ENCODE measurements around the gene ST8SIA1. TPM values are rescaled to one million over a fixed set of nuclear protein-coding genes. Genes with fewer than 3 reads are reported as not detected.
A peak's percentile ranks its signal among the peaks of the same experiment; 100 is the strongest.

The ST8SIA1 gene
- total and polyA plus RNA-seq, 2 donors (not counting 1 experiment from before 2014, with no cell fraction given): 0.45 to 23.9 TPM

GRCh38 chr12:22242726-22243125, 91.8 kb downstream of the ST8SIA1 start:
- H3K9me3 ChIP-seq (ENCODE audit: control insufficient read depth, insufficient read depth, low read depth, low read length): no peaks in the 10 kb centered on the region
- no peak for TF ChIP-seq EZH2 (IDR thresholded peaks at IDR 0.05; ENCODE audit: low read length, missing control alignments)
- TF ChIP-seq CTCF (conservative IDR thresholded peaks at IDR 0.05 in 1 of 2, IDR thresholded peaks at IDR 0.05 in 1 of 2; ENCODE audit: low read depth in 1 of 2, low read length in 2 of 2): no peak
- H2AFZ ChIP-seq (ENCODE audit: low read length): no peak overlapping the region
- H4K20me1 ChIP-seq (ENCODE audit: control insufficient read depth, extremely low read depth, insufficient read depth, low read length): no peaks in the 10 kb centered on the region
- H3K79me2 ChIP-seq (ENCODE audit: control insufficient read depth, insufficient read depth, low read length): no peaks in the 10 kb centered on the region
- H3K36me3 ChIP-seq (ENCODE audit: control insufficient read depth, insufficient read depth, low read length): no peaks in the 10 kb centered on the region
- no peak overlapping the region for H3K27ac ChIP-seq (ENCODE audit: insufficient read depth, low read length)
- H3K27me3 ChIP-seq (ENCODE audit: control insufficient read depth, insufficient read depth, low read length): no peaks in the 10 kb centered on the region
- no peaks in the 10 kb centered on the region for H3K4me1 ChIP-seq (ENCODE audit: control insufficient read depth, extremely low read depth, insufficient read depth, low read length)
- H3K9ac ChIP-seq (ENCODE audit: insufficient read depth, low read length): no peak overlapping the region
- H3K4me3 ChIP-seq (replicated peaks in 1 of 4; ENCODE audit: control extremely low read depth in 1 of 4, insufficient read depth in 1 of 4, low read depth in 3 of 4, low read length in 4 of 4): no peak overlapping the region
- no peak overlapping the region for H3K4me2 ChIP-seq (ENCODE audit: extremely low read depth, insufficient read depth, low read length)
- no peak for DNase-seq (ENCODE audit: low read depth in 2 of 2)

GRCh38 chr12:22238211-22238610, 96.3 kb downstream of the ST8SIA1 start:
- H2AFZ ChIP-seq (ENCODE audit: low read length): no peak overlapping the region
- no peaks in the 10 kb centered on the region for H3K79me2 ChIP-seq (ENCODE audit: control insufficient read depth, insufficient read depth, low read length)
- no peaks in the 10 kb centered on the region for H4K20me1 ChIP-seq (ENCODE audit: control insufficient read depth, extremely low read depth, insufficient read depth, low read length)
- H3K9ac ChIP-seq (ENCODE audit: insufficient read depth, low read length): no peak overlapping the region
- no peak overlapping the region for H3K4me2 ChIP-seq (ENCODE audit: extremely low read depth, insufficient read depth, low read length)
- no peak for DNase-seq (ENCODE audit: low read depth in 2 of 2)
- no peak overlapping the region for H3K27ac ChIP-seq (ENCODE audit: insufficient read depth, low read length)
- H3K36me3 ChIP-seq (ENCODE audit: control insufficient read depth, insufficient read depth, low read length): no peaks in the 10 kb centered on the region
- TF ChIP-seq CTCF (conservative IDR thresholded peaks at IDR 0.05 in 1 of 2, IDR thresholded peaks at IDR 0.05 in 1 of 2; ENCODE audit: low read depth in 1 of 2, low read length in 2 of 2) (no peak), EZH2 (IDR thresholded peaks at IDR 0.05; ENCODE audit: low read length, missing control alignments) (no peak)
- no peaks in the 10 kb centered on the region for H3K27me3 ChIP-seq (ENCODE audit: control insufficient read depth, insufficient read depth, low read length)
- no peaks in the 10 kb centered on the region for H3K9me3 ChIP-seq (ENCODE audit: control insufficient read depth, insufficient read depth, low read depth, low read length)
- no peak overlapping the region for H3K4me3 ChIP-seq (replicated peaks in 1 of 4; ENCODE audit: control extremely low read depth in 1 of 4, insufficient read depth in 1 of 4, low read depth in 3 of 4, low read length in 4 of 4)
- no peaks in the 10 kb centered on the region for H3K4me1 ChIP-seq (ENCODE audit: control insufficient read depth, extremely low read depth, insufficient read depth, low read length)

GRCh38 chr12:22234561-22234960, 99.9 kb downstream of the ST8SIA1 start:
- peak; percentile 80 to 87 for DNase-seq (ENCODE audit: low read depth in 2 of 2)
- no peak overlapping the region for H2AFZ ChIP-seq (ENCODE audit: low read length)
- peaks cover 3% of the 10 kb centered on the region for H3K4me1 ChIP-seq (ENCODE audit: control insufficient read depth, extremely low read depth, insufficient read depth, low read length)
- TF ChIP-seq EZH2 (IDR thresholded peaks at IDR 0.05; ENCODE audit: low read length, missing control alignments) (no peak), CTCF (conservative IDR thresholded peaks at IDR 0.05 in 1 of 2, IDR thresholded peaks at IDR 0.05 in 1 of 2; ENCODE audit: low read depth in 1 of 2, low read length in 2 of 2) (no peak)
- H3K79me2 ChIP-seq (ENCODE audit: control insufficient read depth, insufficient read depth, low read length): no peaks in the 10 kb centered on the region
- no peak overlapping the region for H3K4me3 ChIP-seq (replicated peaks in 1 of 4; ENCODE audit: control extremely low read depth in 1 of 4, insufficient read depth in 1 of 4, low read depth in 3 of 4, low read length in 4 of 4)
- H3K27ac ChIP-seq (ENCODE audit: insufficient read depth, low read length): no peak overlapping the region
- peak overlapping the region; percentile 55 for H3K4me2 ChIP-seq (ENCODE audit: extremely low read depth, insufficient read depth, low read length)
- no peaks in the 10 kb centered on the region for H3K9me3 ChIP-seq (ENCODE audit: control insufficient read depth, insufficient read depth, low read depth, low read length)
- no peak overlapping the region for H3K9ac ChIP-seq (ENCODE audit: insufficient read depth, low read length)
- no peaks in the 10 kb centered on the region for H4K20me1 ChIP-seq (ENCODE audit: control insufficient read depth, extremely low read depth, insufficient read depth, low read length)
- no peaks in the 10 kb centered on the region for H3K36me3 ChIP-seq (ENCODE audit: control insufficient read depth, insufficient read depth, low read length)
- H3K27me3 ChIP-seq (ENCODE audit: control insufficient read depth, insufficient read depth, low read length): no peaks in the 10 kb centered on the region

Data from fibroblast of lung (primary cell).